ENCODE measurements around the gene DPP10.

DNA sequence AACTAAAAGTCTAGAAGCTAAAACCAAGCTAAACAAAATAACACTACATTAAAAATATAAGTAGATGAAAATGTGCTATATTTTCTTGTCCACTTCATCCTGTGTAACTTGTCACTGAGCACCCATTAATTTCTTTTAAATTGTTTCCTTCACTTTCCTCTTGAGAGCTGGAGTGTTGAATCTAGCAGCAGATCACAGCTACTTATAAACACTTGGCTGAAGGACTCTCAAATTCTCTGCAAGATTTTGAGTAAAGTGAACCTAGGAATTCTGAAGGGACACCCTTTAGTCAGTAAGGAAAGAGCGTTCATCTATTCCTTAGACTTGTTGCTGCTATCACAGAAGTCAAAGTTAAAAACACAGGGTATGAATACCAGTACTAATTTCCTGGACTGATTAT is 1163.9 kb downstream of the DPP10 start:
- TF ChIP-seq, protein P1, sequence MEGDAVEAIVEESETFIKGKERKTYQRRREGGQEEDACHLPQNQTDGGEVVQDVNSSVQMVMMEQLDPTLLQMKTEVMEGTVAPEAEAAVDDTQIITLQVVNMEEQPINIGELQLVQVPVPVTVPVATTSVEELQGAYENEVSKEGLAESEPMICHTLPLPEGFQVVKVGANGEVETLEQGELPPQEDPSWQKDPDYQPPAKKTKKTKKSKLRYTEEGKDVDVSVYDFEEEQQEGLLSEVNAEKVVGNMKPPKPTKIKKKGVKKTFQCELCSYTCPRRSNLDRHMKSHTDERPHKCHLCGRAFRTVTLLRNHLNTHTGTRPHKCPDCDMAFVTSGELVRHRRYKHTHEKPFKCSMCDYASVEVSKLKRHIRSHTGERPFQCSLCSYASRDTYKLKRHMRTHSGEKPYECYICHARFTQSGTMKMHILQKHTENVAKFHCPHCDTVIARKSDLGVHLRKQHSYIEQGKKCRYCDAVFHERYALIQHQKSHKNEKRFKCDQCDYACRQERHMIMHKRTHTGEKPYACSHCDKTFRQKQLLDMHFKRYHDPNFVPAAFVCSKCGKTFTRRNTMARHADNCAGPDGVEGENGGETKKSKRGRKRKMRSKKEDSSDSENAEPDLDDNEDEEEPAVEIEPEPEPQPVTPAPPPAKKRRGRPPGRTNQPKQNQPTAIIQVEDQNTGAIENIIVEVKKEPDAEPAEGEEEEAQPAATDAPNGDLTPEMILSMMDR (IDR thresholded peaks at IDR 0.05), result no peak
- TF ChIP-seq POLR2A (IDR thresholded peaks at IDR 0.05), result no peak
